ENCODE data around the gene C16orf54.
"Not testable (repeated sequence)": the region's sequence is repeated elsewhere in the genome, so short reads cannot be mapped to it uniquely, and the experiment has no call there.

GRCh38 chr16:29793153-29793552, 47.4 kb upstream of the C16orf54 start:
- TF ChIP-seq SMAD3 (CRISPR knock-in tag; conservative IDR thresholded peaks at IDR 0.05); NR2F6 (CRISPR knock-in tag; IDR thresholded peaks at IDR 0.05); ZNF274 (IDR thresholded peaks at IDR 0.05; ENCODE audit: borderline replicate concordance, low read depth, low read length); ARID3B (CRISPR knock-in tag; IDR thresholded peaks at IDR 0.05; ENCODE audit: borderline replicate concordance); NR0B1 (IDR thresholded peaks at IDR 0.05; ENCODE audit: partially characterized antibody); ZBTB26 (CRISPR knock-in tag; IDR thresholded peaks at IDR 0.05); SP1 (CRISPR knock-in tag; IDR thresholded peaks at IDR 0.05); CTCF (IDR thresholded peaks at IDR 0.05 in 2 of 3, conservative IDR thresholded peaks at IDR 0.05 in 1 of 3; ENCODE audit: insufficient read depth in 2 of 3, low read depth in 1 of 3, low read length in 3 of 3); SOX6 (IDR thresholded peaks at IDR 0.05); SPI1 (IDR thresholded peaks at IDR 0.05; ENCODE audit: borderline replicate concordance, low read depth, low read length); ELK3 (CRISPR knock-in tag; IDR thresholded peaks at IDR 0.05); POLR2A (conservative IDR thresholded peaks at IDR 0.05); HDGF (IDR thresholded peaks at IDR 0.05): not testable (repeated sequence)
